GM23338 (cell line): ENCODE results near the gene SIGLEC7. TPM values are rescaled to one million over a fixed set of nuclear protein-coding genes. Genes with fewer than 3 reads are reported as not detected.

Experiments used
- ATAC-seq: fragments of 200-7000 bp; cut with Tn5 transposase; 3 replicates; pipeline ENCODE4 v1.9.1; 2020
- DNase-seq: peaks from one replicate; pipeline ENCODE4 v3.0.0-alpha.2; 2015; ENCODE audit warnings: low spot score
- H2AFZ ChIP-seq: fragments of 200-600 bp; sonication (generic); 2 replicates; pipeline ENCODE4 v1.8.0; 2016; ENCODE audit warnings: antibody characterized with exemption, mild to moderate bottlenecking, moderate library complexity
- H3F3A ChIP-seq: fragments of 200-600 bp; sonication (generic); replicated peaks from 2 replicates; pipeline ENCODE4 v1.8.0; 2017; ENCODE audit warnings: antibody characterized with exemption, mixed run types, low read depth
- H3K27ac ChIP-seq: fragments of 200-600 bp; sonication (generic); 2 replicates; pipeline ENCODE4 v1.6.1; 2016; ENCODE audit warnings: low read depth
- H3K27me3 ChIP-seq: fragments of 200-600 bp; sonication (generic); 2 replicates; pipeline ENCODE4 v1.8.0; 2016; ENCODE audit warnings: mild to moderate bottlenecking, mixed run types, moderate library complexity; ENCODE audit not compliant: insufficient read depth
- H3K36me3 ChIP-seq: fragments of 200-600 bp; sonication (generic); 2 replicates; pipeline ENCODE4 v1.8.0; 2016; ENCODE audit warnings: mild to moderate bottlenecking; ENCODE audit not compliant: insufficient read depth
- H3K4me1 ChIP-seq: fragments of 200-600 bp; sonication (generic); 2 replicates; pipeline ENCODE4 v1.8.0; 2016; ENCODE audit warnings: mild to moderate bottlenecking, moderate library complexity; ENCODE audit not compliant: insufficient read depth
- H3K4me2 ChIP-seq: fragments of 200-600 bp; sonication (generic); 2 replicates; pipeline ENCODE4 v1.7.1; 2017; ENCODE audit warnings: mixed run types
- H3K4me3 ChIP-seq: fragments of 200-600 bp; sonication (generic); 2 replicates; pipeline ENCODE4 v1.6.1; 2016; ENCODE audit warnings: mixed run types
- H3K79me2 ChIP-seq: fragments of 200-600 bp; sonication (generic); replicated peaks from 2 replicates; pipeline ENCODE4 v1.8.0; 2017; ENCODE audit warnings: mild to moderate bottlenecking; ENCODE audit not compliant: insufficient read depth
- H3K9me2 ChIP-seq: fragments of 200-600 bp; sonication (generic); 2 replicates; pipeline ENCODE4 v1.8.0; 2017; ENCODE audit not compliant: insufficient read depth
- H4K20me1 ChIP-seq: fragments of 200-600 bp; sonication (generic); replicated peaks from 2 replicates; pipeline ENCODE4 v1.8.0; 2017; ENCODE audit warnings: mild to moderate bottlenecking; ENCODE audit not compliant: insufficient read depth
- H3K27ac Mint-ChIP-seq: 2 replicates; pipeline ENCODE4 v1.8.0; 2020; ENCODE audit warnings: inconsistent platforms, mild to moderate bottlenecking, moderate library complexity, mixed read lengths
- H3K27me3 Mint-ChIP-seq: 3 replicates; pipeline ENCODE4 v1.8.0; 2022; ENCODE audit warnings: low read depth, mild to moderate bottlenecking, moderate library complexity, mixed read lengths, inconsistent platforms; ENCODE audit not compliant: insufficient read depth, poor library complexity
- H3K36me3 Mint-ChIP-seq: 3 replicates; pipeline ENCODE4 v1.8.0; 2021; ENCODE audit warnings: low read depth, mild to moderate bottlenecking, inconsistent platforms, moderate library complexity, mixed read lengths
- H3K4me1 Mint-ChIP-seq: 3 replicates; pipeline ENCODE4 v1.8.0; 2020; ENCODE audit warnings: mild to moderate bottlenecking, inconsistent platforms, mixed read lengths
- H3K4me3 Mint-ChIP-seq: 3 replicates; pipeline ENCODE4 v1.8.0; 2021; ENCODE audit warnings: moderate library complexity, mild to moderate bottlenecking, inconsistent platforms, mixed read lengths
- H3K9me3 Mint-ChIP-seq: 3 replicates; pipeline ENCODE4 v1.8.0; 2020; ENCODE audit warnings: moderate library complexity, mild to moderate bottlenecking, inconsistent platforms, mixed read lengths
- CREB1 ChIP-seq: fragments of 250-450 bp; sonication (Bioruptor Pico); IDR thresholded peaks from 2 replicates; pipeline ENCODE4 v1.5.0; 2020; ENCODE audit warnings: low read depth, mild to moderate bottlenecking, moderate library complexity
- CTCF ChIP-seq, 2 experiments: fragments of 200-600 bp in 1 of 2; sonication (generic) in 1 of 2; conservative IDR thresholded peaks; 2 replicates each; pipeline versions ENCODE4 v1.5.1 to v1.6.1; 2016 to 2017; ENCODE audit warnings: antibody characterized with exemption in 2 of 2, low read depth in 2 of 2, mild to moderate bottlenecking in 2 of 2, moderate library complexity in 1 of 2
- EZH2 ChIP-seq: fragments of 200-600 bp; sonication (generic); IDR thresholded peaks from one replicate; pipeline ENCODE4 v1.8.0; 2017; ENCODE audit warnings: antibody characterized with exemption, mild to moderate bottlenecking, low read depth; ENCODE audit not compliant: unreplicated experiment
- EZH2phosphoT487 ChIP-seq: fragments of 200-600 bp; sonication (generic); IDR thresholded peaks from one replicate; pipeline ENCODE4 v1.8.1; 2018; ENCODE audit warnings: antibody characterized with exemption; ENCODE audit not compliant: unreplicated experiment
- JUNB ChIP-seq: IDR thresholded peaks from one replicate; pipeline ENCODE4 v1.6.1; 2016; ENCODE audit warnings: antibody characterized with exemption; ENCODE audit not compliant: unreplicated experiment
- NANOG ChIP-seq: IDR thresholded peaks from 2 replicates; pipeline ENCODE4 v1.6.1; 2016; ENCODE audit warnings: antibody characterized with exemption, borderline replicate concordance
- POLR2AphosphoS5 ChIP-seq: IDR thresholded peaks from 2 replicates; pipeline ENCODE4 v1.6.1; 2016; ENCODE audit warnings: antibody characterized with exemption, low read depth
- STAT1 ChIP-seq: IDR thresholded peaks from one replicate; pipeline ENCODE4 v1.6.1; 2016; ENCODE audit warnings: antibody characterized with exemption; ENCODE audit not compliant: unreplicated experiment
- ZNF114 ChIP-seq: fragments of 250-450 bp; sonication (Bioruptor Pico); IDR thresholded peaks from 2 replicates; pipeline ENCODE4 v1.5.0; 2020; ENCODE audit warnings: mild to moderate bottlenecking, moderate library complexity
- ZNF331 ChIP-seq: fragments of 250-450 bp; sonication (Bioruptor Pico); IDR thresholded peaks from 2 replicates; pipeline ENCODE4 v1.5.0; 2020; ENCODE audit warnings: low read depth, mild to moderate bottlenecking, moderate library complexity
- long read RNA-seq: library from polyadenylated mRNA; unstranded; transcript quantifications from one replicate; pipeline ENCODE4 v2.0.0, GENCODE V29; 2020; ENCODE audit not compliant: unreplicated experiment
- polyA plus RNA-seq: library from polyadenylated mRNA; unstranded; fragments of >200 nt; fragmentation: Nextera tagmentation; extraction: Ambion mirVana; gene quantifications from 2 replicates; pipeline ENCODE4 v1.2.1, GENCODE V29; 2016
- total RNA-seq: library from RNA; depleted of rRNA; stranded (reverse); fragments of >200 nt; shearing (Covaris generic); gene quantifications from 2 replicates; pipeline ENCODE4 v1.2.3, GENCODE V29; 2014; rRNA removed
- TF ChIP-seq, protein P1 (sequence below): IDR thresholded peaks from one replicate; pipeline ENCODE4 v1.6.1; 2018; ENCODE audit warnings: antibody characterized with exemption; ENCODE audit not compliant: unreplicated experiment
- TF ChIP-seq, protein P2 (sequence below): fragments of 250-450 bp; sonication (Bioruptor Pico); IDR thresholded peaks from 2 replicates; pipeline ENCODE4 v1.5.0; 2020; ENCODE audit warnings: mild to moderate bottlenecking, moderate library complexity
- TF ChIP-seq, protein P3 (sequence below): IDR thresholded peaks from 2 replicates; pipeline ENCODE4 v1.6.1; 2016; ENCODE audit warnings: antibody characterized with exemption

Gene SIGLEC7
- not detected in 2 replicates for total RNA-seq
- polyA plus RNA-seq, result not detected in 2 replicates
- long read RNA-seq, result 0 reads

DNA sequence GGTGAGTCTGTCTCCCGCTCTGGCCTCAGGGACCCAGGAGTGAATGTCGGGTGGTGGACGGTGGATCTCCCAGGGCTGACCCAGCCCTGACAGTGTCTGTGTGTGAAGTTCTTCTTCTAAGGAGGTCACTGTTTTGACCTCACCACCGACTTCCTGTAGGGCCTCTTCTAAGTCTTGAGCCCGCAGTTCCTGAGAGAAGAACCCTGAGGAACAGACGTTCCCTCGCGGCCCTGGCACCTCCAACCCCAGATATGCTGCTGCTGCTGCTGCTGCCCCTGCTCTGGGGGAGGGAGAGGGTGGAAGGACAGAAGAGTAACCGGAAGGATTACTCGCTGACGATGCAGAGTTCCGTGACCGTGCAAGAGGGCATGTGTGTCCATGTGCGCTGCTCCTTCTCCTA lies at the start of gene SIGLEC7:
Gene SIGLEC7, plus strand, starts transcription at position 183 of the 400 bp plus-strand sequence. Its CDS starts 69 bp downstream, at position 252.
- Mint-ChIP-seq H3K27ac (no peak within 1 kb of the TSS), H3K9me3 (peaks cover 3% of the 10 kb centered on the region; the same call in 2 of the 3 replicates), H3K27me3 (peaks cover 25% of the 10 kb centered on the region), H3K36me3 (no peaks in the 10 kb centered on the region), H3K4me3 (no peak within 1 kb of the TSS; the same call in 2 of the 3 replicates), H3K4me1 (peaks cover 29% of the 10 kb centered on the region)
- TF ChIP-seq POLR2AphosphoS5 (no peak), EZH2phosphoT487 (no peak), JUNB (no peak), CREB1 (CRISPR knock-in tag) (no peak), CTCF (conservative IDR thresholded peaks at IDR 0.05; ENCODE audit: low read depth in 2 of 2) (no peak), NANOG (no peak), EZH2 (no peak), ZNF331 (CRISPR knock-in tag) (no peak), STAT1 (no peak), ZNF114 (CRISPR knock-in tag) (no peak)
- TF ChIP-seq, protein P1, sequence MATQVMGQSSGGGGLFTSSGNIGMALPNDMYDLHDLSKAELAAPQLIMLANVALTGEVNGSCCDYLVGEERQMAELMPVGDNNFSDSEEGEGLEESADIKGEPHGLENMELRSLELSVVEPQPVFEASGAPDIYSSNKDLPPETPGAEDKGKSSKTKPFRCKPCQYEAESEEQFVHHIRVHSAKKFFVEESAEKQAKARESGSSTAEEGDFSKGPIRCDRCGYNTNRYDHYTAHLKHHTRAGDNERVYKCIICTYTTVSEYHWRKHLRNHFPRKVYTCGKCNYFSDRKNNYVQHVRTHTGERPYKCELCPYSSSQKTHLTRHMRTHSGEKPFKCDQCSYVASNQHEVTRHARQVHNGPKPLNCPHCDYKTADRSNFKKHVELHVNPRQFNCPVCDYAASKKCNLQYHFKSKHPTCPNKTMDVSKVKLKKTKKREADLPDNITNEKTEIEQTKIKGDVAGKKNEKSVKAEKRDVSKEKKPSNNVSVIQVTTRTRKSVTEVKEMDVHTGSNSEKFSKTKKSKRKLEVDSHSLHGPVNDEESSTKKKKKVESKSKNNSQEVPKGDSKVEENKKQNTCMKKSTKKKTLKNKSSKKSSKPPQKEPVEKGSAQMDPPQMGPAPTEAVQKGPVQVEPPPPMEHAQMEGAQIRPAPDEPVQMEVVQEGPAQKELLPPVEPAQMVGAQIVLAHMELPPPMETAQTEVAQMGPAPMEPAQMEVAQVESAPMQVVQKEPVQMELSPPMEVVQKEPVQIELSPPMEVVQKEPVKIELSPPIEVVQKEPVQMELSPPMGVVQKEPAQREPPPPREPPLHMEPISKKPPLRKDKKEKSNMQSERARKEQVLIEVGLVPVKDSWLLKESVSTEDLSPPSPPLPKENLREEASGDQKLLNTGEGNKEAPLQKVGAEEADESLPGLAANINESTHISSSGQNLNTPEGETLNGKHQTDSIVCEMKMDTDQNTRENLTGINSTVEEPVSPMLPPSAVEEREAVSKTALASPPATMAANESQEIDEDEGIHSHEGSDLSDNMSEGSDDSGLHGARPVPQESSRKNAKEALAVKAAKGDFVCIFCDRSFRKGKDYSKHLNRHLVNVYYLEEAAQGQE, result no peak
- TF ChIP-seq, protein P2, sequence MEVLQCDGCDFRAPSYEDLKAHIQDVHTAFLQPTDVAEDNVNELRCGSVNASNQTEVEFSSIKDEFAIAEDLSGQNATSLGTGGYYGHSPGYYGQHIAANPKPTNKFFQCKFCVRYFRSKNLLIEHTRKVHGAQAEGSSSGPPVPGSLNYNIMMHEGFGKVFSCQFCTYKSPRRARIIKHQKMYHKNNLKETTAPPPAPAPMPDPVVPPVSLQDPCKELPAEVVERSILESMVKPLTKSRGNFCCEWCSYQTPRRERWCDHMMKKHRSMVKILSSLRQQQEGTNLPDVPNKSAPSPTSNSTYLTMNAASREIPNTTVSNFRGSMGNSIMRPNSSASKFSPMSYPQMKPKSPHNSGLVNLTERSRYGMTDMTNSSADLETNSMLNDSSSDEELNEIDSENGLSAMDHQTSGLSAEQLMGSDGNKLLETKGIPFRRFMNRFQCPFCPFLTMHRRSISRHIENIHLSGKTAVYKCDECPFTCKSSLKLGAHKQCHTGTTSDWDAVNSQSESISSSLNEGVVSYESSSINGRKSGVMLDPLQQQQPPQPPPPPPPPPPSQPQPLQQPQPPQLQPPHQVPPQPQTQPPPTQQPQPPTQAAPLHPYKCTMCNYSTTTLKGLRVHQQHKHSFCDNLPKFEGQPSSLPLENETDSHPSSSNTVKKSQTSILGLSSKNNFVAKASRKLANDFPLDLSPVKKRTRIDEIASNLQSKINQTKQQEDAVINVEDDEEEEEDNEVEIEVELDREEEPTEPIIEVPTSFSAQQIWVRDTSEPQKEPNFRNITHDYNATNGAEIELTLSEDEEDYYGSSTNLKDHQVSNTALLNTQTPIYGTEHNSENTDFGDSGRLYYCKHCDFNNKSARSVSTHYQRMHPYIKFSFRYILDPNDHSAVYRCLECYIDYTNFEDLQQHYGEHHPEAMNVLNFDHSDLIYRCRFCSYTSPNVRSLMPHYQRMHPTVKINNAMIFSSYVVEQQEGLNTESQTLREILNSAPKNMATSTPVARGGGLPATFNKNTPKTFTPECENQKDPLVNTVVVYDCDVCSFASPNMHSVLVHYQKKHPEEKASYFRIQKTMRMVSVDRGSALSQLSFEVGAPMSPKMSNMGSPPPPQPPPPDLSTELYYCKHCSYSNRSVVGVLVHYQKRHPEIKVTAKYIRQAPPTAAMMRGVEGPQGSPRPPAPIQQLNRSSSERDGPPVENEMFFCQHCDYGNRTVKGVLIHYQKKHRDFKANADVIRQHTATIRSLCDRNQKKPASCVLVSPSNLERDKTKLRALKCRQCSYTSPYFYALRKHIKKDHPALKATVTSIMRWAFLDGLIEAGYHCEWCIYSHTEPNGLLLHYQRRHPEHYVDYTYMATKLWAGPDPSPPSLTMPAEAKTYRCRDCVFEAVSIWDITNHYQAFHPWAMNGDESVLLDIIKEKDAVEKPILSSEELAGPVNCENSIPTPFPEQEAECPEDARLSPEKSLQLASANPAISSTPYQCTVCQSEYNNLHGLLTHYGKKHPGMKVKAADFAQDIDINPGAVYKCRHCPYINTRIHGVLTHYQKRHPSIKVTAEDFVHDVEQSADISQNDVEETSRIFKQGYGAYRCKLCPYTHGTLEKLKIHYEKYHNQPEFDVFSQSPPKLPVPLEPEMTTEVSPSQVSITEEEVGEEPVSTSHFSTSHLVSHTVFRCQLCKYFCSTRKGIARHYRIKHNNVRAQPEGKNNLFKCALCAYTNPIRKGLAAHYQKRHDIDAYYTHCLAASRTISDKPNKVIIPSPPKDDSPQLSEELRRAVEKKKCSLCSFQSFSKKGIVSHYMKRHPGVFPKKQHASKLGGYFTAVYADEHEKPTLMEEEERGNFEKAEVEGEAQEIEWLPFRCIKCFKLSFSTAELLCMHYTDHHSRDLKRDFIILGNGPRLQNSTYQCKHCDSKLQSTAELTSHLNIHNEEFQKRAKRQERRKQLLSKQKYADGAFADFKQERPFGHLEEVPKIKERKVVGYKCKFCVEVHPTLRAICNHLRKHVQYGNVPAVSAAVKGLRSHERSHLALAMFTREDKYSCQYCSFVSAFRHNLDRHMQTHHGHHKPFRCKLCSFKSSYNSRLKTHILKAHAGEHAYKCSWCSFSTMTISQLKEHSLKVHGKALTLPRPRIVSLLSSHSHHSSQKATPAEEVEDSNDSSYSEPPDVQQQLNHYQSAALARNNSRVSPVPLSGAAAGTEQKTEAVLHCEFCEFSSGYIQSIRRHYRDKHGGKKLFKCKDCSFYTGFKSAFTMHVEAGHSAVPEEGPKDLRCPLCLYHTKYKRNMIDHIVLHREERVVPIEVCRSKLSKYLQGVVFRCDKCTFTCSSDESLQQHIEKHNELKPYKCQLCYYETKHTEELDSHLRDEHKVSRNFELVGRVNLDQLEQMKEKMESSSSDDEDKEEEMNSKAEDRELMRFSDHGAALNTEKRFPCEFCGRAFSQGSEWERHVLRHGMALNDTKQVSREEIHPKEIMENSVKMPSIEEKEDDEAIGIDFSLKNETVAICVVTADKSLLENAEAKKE (CRISPR knock-in tag), result no peak
- TF ChIP-seq, protein P3, sequence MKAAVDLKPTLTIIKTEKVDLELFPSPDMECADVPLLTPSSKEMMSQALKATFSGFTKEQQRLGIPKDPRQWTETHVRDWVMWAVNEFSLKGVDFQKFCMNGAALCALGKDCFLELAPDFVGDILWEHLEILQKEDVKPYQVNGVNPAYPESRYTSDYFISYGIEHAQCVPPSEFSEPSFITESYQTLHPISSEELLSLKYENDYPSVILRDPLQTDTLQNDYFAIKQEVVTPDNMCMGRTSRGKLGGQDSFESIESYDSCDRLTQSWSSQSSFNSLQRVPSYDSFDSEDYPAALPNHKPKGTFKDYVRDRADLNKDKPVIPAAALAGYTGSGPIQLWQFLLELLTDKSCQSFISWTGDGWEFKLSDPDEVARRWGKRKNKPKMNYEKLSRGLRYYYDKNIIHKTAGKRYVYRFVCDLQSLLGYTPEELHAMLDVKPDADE, result no peak
- Histone ChIP-seq H3K4me2 (peak within 1 kb of the TSS; percentile 60; the same call in 1 of the 2 replicates), H4K20me1 (no peaks in the 10 kb centered on the region), H3K4me3 (no peak within 1 kb of the TSS; the same call in 1 of the 2 replicates), H3K36me3 (no peaks in the 10 kb centered on the region), H3K27me3 (no peaks in the 10 kb centered on the region), H3F3A (no peaks in the 10 kb centered on the region), H2AFZ (peak within 1 kb of the TSS; percentile 89), H3K27ac (no peak within 1 kb of the TSS), H3K4me1 (peaks cover 14% of the 10 kb centered on the region), H3K79me2 (no peaks in the 10 kb centered on the region), H3K9me2 (0 out of 2 replicates have a peak, but pooled peaks cover 2% of the 10 kb centered on the region)
- ATAC-seq (no peak), DNase-seq (no peak)
